ENCODE results near the gene COL6A1.

The COL6A1 gene

GRCh38 chr21:45998871-45999580, 17.5 kb downstream of the COL6A1 start:
- Histone ChIP-seq H3K4me3 (ENCODE audit: low read length) (no peak overlapping the region), H3K4me1 (ENCODE audit: insufficient read depth, low read length) (no peaks in the 10 kb centered on the region), H3K9ac (ENCODE audit: low read depth, low read length) (no peak overlapping the region), H3K9me3 (ENCODE audit: insufficient read depth, low read depth, low read length) (no peaks in the 10 kb centered on the region), H3K27me3 (ENCODE audit: insufficient read depth, low read length) (no peaks in the 10 kb centered on the region), H3K27ac (ENCODE audit: low read depth, low read length) (no peak overlapping the region), H3K36me3 (ENCODE audit: insufficient read depth, low read length) (peaks cover 48% of the 10 kb centered on the region)
- 95% methylated on average over 33 of the region's 33 CpGs for WGBS

DNA sequence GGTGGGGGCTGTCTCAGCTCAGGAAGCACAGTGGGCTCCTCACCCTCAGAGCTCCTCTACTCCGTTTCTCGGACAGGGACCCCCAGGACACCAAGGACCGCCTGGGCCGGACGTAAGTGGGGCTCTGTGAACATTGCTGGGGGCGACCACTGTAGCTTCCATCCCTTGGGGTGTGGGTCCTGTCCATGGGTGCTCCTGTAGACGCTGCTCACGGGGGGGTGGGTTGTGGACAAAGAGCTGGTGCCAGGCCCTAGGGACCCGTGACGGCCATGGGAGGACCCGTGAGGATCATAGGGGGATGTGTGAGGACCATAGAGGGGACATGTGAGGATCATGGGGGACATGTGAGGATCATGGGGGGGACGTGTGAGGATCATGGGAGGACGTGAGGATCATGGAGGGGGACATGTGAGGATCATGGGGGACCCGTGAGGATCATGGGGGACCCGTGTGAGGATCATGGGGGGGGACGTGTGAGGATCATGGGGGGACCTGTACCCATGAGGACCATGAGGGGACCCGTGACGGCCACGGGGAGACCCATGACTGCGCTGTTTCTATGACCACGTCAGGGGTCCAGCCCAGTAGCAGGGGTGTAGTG, 18.1 kb downstream of the COL6A1 start:
- H3K4me3 ChIP-seq (ENCODE audit: low read length): no peak overlapping the region
- no peaks in the 10 kb centered on the region for H3K4me1 ChIP-seq (ENCODE audit: insufficient read depth, low read length)
- H3K9ac ChIP-seq (ENCODE audit: low read depth, low read length): no peak overlapping the region
- H3K27me3 ChIP-seq (ENCODE audit: insufficient read depth, low read length): no peaks in the 10 kb centered on the region
- 79% methylated on average over 21 of the region's 21 CpGs for WGBS
- no peak overlapping the region for H3K27ac ChIP-seq (ENCODE audit: low read depth, low read length)
- H3K36me3 ChIP-seq (ENCODE audit: insufficient read depth, low read length): peaks cover 43% of the 10 kb centered on the region
- H3K9me3 ChIP-seq (ENCODE audit: insufficient read depth, low read depth, low read length): no peaks in the 10 kb centered on the region

DNA sequence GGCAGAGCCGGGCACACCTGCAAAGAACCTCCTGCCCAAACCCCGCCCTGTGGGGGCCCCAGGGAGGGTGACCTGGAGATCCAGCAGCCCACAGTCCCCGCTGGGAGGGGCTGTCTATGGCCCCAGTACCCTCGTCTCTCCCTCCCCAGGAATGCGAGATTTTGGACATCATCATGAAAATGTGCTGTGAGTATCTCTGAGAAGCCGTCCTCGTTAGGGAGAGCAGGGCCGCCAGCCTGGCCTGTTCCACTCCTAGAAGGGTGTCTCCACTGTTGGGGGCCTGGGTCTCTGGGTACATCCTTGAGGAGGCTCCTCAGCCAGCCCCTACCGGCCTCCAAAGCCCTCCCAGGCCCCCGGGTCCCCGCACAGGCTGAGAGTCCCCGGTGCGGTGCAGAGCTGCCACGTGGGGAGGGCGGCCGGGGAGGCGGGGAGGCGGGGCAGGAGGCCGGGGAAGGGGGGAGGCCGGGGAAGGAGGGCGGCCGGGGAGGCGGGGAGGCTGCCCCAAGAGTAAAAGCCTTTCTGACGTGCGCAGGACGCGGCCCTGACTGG, 18.7 kb downstream of the COL6A1 start:
- Histone ChIP-seq H3K27ac (ENCODE audit: low read depth, low read length) (no peak overlapping the region), H3K9ac (ENCODE audit: low read depth, low read length) (no peak overlapping the region), H3K36me3 (ENCODE audit: insufficient read depth, low read length) (peaks cover 39% of the 10 kb centered on the region; the same call in 1 of the 2 replicates), H3K9me3 (ENCODE audit: insufficient read depth, low read depth, low read length) (no peaks in the 10 kb centered on the region), H3K4me3 (ENCODE audit: low read length) (no peak overlapping the region), H3K4me1 (ENCODE audit: insufficient read depth, low read length) (no peaks in the 10 kb centered on the region), H3K27me3 (ENCODE audit: insufficient read depth, low read length) (no peaks in the 10 kb centered on the region)
- WGBS: 92% methylated on average over 26 of the region's 27 CpGs

- H3K9ac ChIP-seq (ENCODE audit: low read depth, low read length): no peak overlapping the region
- H3K9me3 ChIP-seq (ENCODE audit: insufficient read depth, low read depth, low read length): no peaks in the 10 kb centered on the region
- peaks cover 38% of the 10 kb centered on the region; the same call in 1 of the 2 replicates for H3K36me3 ChIP-seq (ENCODE audit: insufficient read depth, low read length)
- no peaks in the 10 kb centered on the region for H3K27me3 ChIP-seq (ENCODE audit: insufficient read depth, low read length)
- H3K4me3 ChIP-seq (ENCODE audit: low read length): no peak overlapping the region
- H3K4me1 ChIP-seq (ENCODE audit: insufficient read depth, low read length): no peaks in the 10 kb centered on the region
- 88% methylated on average over 44 of the region's 44 CpGs for WGBS
- no peak overlapping the region for H3K27ac ChIP-seq (ENCODE audit: low read depth, low read length)
Observed at GRCh38 chr21:46000731-46001641, 19.4 kb downstream of the COL6A1 start.

DNA sequence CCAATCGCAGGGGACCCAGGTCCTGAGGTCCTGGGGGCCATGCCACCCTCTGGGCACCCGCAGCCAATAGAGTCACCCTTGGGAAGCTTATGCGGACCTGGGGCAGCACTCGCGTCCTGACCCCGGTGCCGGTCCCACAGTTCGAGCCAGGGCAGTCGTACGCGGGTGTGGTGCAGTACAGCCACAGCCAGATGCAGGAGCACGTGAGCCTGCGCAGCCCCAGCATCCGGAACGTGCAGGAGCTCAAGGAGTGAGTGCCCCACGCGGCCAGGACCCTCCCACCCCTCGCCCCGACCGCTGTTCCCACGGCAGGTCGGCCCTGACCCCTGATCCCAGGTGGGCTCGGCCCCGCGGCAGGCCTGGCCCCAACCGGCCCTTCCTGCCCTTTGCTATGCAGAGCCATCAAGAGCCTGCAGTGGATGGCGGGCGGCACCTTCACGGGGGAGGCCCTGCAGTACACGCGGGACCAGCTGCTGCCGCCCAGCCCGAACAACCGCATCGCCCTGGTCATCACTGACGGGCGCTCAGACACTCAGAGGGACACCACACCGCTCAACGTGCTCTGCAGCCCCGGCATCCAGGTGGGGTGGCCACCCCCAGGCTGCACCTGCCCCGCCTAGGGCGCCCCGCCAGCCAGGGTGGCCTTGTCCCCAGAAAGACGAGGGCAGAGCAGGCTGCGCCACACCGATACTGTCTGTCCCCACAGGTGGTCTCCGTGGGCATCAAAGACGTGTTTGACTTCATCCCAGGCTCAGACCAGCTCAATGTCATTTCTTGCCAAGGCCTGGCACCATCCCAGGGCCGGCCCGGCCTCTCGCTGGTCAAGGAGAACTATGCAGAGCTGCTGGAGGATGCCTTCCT, 20.5 kb downstream of the COL6A1 start:
- Histone ChIP-seq H3K4me3 (ENCODE audit: low read length) (no peak overlapping the region), H3K9me3 (ENCODE audit: insufficient read depth, low read depth, low read length) (no peaks in the 10 kb centered on the region), H3K4me1 (ENCODE audit: insufficient read depth, low read length) (no peaks in the 10 kb centered on the region), H3K27me3 (ENCODE audit: insufficient read depth, low read length) (no peaks in the 10 kb centered on the region), H3K27ac (ENCODE audit: low read depth, low read length) (no peak overlapping the region), H3K36me3 (ENCODE audit: insufficient read depth, low read length) (peaks cover 36% of the 10 kb centered on the region; the same call in 1 of the 2 replicates), H3K9ac (ENCODE audit: low read depth, low read length) (no peak overlapping the region)
- WGBS: 95% methylated on average over 51 of the region's 51 CpGs

- no peaks in the 10 kb centered on the region for H3K4me1 ChIP-seq (ENCODE audit: insufficient read depth, low read length)
- H3K9ac ChIP-seq (ENCODE audit: low read depth, low read length): no peak overlapping the region
- H3K9me3 ChIP-seq (ENCODE audit: insufficient read depth, low read depth, low read length): no peaks in the 10 kb centered on the region
- H3K4me3 ChIP-seq (ENCODE audit: low read length): no peak overlapping the region
- 95% methylated on average over 54 of the region's 54 CpGs for WGBS
- no peak overlapping the region for H3K27ac ChIP-seq (ENCODE audit: low read depth, low read length)
- no peaks in the 10 kb centered on the region for H3K27me3 ChIP-seq (ENCODE audit: insufficient read depth, low read length)
- peaks cover 30% of the 10 kb centered on the region; the same call in 1 of the 2 replicates for H3K36me3 ChIP-seq (ENCODE audit: insufficient read depth, low read length)
Observed at GRCh38 chr21:46002841-46003574, 21.4 kb downstream of the COL6A1 start.

DNA sequence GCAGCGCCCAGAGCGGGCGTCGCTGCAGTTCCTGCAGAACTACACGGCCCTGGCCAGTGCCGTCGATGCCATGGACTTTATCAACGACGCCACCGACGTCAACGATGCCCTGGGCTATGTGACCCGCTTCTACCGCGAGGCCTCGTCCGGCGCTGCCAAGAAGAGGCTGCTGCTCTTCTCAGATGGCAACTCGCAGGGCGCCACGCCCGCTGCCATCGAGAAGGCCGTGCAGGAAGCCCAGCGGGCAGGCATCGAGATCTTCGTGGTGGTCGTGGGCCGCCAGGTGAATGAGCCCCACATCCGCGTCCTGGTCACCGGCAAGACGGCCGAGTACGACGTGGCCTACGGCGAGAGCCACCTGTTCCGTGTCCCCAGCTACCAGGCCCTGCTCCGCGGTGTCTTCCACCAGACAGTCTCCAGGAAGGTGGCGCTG, 22.0 kb downstream of the COL6A1 start:
- Histone ChIP-seq H3K36me3 (ENCODE audit: insufficient read depth, low read length) (peaks cover 24% of the 10 kb centered on the region; the same call in 1 of the 2 replicates), H3K9ac (ENCODE audit: low read depth, low read length) (no peak overlapping the region), H3K9me3 (ENCODE audit: insufficient read depth, low read depth, low read length) (no peaks in the 10 kb centered on the region), H3K27me3 (ENCODE audit: insufficient read depth, low read length) (no peaks in the 10 kb centered on the region), H3K4me1 (ENCODE audit: insufficient read depth, low read length) (no peaks in the 10 kb centered on the region), H3K27ac (ENCODE audit: low read depth, low read length) (no peak overlapping the region), H3K4me3 (ENCODE audit: low read length) (no peak overlapping the region)
- 93% methylated on average over 42 of the region's 42 CpGs for WGBS

GRCh38 chr21:46004168-46004861, 22.7 kb downstream of the COL6A1 start:
- no peaks in the 10 kb centered on the region for H3K4me1 ChIP-seq (ENCODE audit: insufficient read depth, low read length)
- H3K36me3 ChIP-seq (ENCODE audit: insufficient read depth, low read length): peaks cover 24% of the 10 kb centered on the region; the same call in 1 of the 2 replicates
- H3K27me3 ChIP-seq (ENCODE audit: insufficient read depth, low read length): no peaks in the 10 kb centered on the region
- no peaks in the 10 kb centered on the region for H3K9me3 ChIP-seq (ENCODE audit: insufficient read depth, low read depth, low read length)
- H3K27ac ChIP-seq (ENCODE audit: low read depth, low read length): no peak overlapping the region
- no peak overlapping the region for H3K4me3 ChIP-seq (ENCODE audit: low read length)
- no peak overlapping the region for H3K9ac ChIP-seq (ENCODE audit: low read depth, low read length)
- WGBS: 92% methylated on average over 24 of the region's 24 CpGs

DNA sequence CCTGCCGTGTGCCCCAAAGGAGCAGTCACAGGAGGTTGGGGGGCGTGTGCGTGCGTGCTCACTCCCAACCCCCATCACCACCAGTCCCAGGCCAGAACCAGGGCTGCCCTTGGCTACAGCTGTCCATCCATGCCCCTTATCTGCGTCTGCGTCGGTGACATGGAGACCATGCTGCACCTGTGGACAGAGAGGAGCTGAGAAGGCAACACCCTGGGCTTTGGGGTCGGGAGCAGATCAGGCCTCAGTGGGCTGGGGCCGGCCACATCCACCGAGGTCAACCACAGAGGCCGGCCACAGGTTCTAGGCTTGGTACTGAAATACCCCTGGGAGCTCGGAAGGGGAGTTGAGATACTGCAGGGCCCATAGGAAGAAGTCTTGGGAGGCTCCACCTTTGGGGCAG, 23.5 kb downstream of the COL6A1 start:
- H3K4me1 ChIP-seq (ENCODE audit: insufficient read depth, low read length): no peaks in the 10 kb centered on the region
- no peak overlapping the region for H3K9ac ChIP-seq (ENCODE audit: low read depth, low read length)
- WGBS: 94% methylated on average over 12 of the region's 12 CpGs
- H3K4me3 ChIP-seq (ENCODE audit: low read length): no peak overlapping the region
- no peaks in the 10 kb centered on the region for H3K9me3 ChIP-seq (ENCODE audit: insufficient read depth, low read depth, low read length)
- no peak overlapping the region for H3K27ac ChIP-seq (ENCODE audit: low read depth, low read length)
- no peaks in the 10 kb centered on the region for H3K27me3 ChIP-seq (ENCODE audit: insufficient read depth, low read length)
- H3K36me3 ChIP-seq (ENCODE audit: insufficient read depth, low read length): peaks cover 24% of the 10 kb centered on the region; the same call in 1 of the 2 replicates

All from HUES64 (cell line).